HG02884 (cell line): ENCODE results near the gene INPP5A.
"Not testable (repeated sequence)": the region's sequence is repeated elsewhere in the genome, so short reads cannot be mapped to it uniquely, and the experiment has no call there.

Experiments
- ATAC-seq: cut with Tn5 transposase; IDR thresholded peaks from one replicate; pipeline ENCODE4 v1.9.1; 2021; ENCODE audit warnings: mild to moderate bottlenecking, moderate library complexity; ENCODE audit not compliant: unreplicated experiment

INPP5A gene

DNA sequence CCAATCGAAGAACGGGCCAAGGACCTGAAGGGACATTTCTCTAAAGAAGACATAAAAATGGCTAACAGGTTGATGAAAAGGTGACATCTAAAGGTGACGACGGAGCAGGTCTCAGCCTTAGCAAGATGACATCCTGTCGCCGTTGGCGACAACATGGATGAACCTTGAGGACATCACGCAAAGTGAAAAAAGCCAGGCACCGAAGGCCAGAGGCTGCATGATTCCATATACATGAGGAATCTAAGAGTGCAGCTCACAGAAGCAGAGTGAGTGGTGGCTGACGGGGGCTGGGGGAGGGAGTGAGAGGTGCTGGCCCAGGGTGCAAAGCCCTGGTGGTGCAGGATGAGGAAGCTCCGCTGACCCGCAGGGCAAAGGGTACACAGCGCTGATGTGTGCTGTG is 282.5 kb downstream of the INPP5A start:
- ATAC-seq = no peak

DNA sequence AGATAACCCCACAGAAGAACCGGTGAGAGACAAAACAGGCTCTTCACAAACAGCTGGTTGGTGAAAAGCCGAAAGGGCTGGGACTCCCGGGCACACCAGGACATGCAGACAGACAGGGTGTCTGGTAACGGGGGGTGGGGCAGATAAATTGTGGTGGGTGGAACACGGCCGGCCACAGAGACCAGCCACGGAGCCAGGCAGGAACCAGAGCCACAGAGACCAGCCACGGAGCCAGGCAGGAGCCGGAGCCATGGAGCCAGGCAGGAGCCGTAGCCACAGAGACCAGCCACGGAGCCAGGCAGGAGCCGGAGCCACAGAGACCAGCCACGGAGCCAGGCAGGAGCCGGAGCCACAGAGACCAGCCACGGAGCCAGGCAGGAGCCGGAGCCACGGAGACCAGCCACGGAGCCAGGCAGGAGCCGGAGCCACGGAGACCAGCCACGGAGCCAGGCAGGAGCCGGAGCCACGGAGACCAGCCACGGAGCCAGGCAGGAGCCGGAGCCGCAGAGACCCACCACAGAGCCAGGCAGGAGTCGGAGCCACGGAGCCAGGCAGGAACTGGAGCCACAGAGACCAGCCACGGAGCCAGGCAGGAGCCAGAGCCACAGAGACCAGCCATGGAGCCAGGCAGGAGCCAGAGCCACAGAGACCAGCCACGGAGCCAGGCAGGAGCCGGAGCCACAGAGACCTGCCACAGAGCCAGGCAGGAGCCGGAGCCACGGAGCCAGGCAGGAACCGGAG is 288.4 kb downstream of the INPP5A start:
- ATAC-seq = not testable (repeated sequence)

DNA sequence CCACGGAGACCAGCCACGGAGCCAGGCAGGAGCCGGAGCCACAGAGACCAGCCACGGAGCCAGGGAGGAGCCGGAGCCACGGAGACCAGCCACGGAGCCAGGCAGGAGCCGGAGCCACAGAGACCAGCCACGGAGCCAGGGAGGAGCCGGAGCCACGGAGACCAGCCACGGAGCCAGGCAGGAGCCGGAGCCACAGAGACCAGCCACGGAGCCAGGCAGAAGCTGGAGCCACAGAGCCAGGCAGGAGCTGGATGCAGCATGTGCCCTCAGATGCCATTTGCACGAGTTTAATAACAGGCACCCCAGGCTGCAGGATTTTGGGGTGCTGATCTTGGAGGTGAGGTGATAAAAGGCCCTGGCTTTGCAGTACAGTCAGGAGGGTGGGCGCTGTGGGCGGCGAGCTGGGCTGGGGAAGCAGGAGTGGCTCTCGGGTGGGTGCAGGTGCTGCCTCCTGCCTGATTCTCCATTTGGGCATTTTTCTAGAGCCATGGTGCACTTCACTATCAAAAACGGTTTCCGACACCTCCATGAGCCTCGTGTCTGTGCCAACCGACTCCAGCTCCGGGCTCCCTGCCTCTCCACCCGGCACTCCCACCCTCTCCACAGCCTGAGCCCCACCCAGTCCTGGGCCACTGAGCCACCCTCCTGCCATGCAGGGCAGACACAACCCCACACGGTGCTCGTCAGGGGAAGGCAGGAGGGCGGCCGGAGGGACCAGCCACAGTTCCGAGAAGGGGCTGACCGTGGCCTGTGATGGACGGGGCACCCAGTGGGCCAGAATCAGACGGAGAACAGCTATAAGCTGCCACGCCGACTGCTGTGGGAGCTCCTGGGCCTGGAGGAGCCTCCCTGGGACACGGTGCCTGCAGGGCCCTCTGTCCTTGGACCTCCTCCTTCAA is 289.2 kb downstream of the INPP5A start:
- ATAC-seq = no peak

- no peak for ATAC-seq
Measured at GRCh38 chr10:132827423-132827789, 289.8 kb downstream of the INPP5A start.

DNA sequence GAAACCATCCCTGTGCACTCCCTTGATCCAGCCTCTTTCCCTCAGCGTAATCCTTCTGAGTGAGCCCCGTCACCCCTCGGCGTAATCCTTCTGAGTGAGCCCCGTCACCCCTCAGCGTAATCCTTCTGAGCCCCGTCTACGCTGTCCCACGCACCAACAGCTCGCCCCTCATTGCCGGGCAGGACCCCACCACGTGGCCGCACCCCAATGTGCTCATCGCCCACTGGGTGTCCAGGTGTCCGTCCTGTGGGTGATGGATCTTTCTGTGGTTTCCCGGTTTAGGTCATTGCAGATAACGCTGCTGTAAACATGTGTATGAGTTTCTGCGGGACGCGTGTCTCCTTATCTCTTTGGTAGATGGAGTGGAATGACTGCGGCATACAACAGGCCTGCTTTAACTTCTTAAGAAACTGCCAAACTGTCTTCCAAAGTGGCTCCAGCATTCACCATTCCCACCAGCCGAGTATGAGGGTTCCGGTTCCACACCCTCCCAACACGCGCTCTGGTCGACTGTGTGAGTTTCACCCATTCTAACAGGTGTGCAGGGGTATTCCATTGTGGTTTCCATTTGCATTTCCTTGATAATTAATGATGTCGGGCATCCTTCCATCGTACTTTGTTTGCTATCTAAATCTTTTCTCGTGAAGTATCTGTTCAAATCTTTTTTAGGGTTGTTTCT is 290.4 kb downstream of the INPP5A start:
- ATAC-seq = no peak

DNA sequence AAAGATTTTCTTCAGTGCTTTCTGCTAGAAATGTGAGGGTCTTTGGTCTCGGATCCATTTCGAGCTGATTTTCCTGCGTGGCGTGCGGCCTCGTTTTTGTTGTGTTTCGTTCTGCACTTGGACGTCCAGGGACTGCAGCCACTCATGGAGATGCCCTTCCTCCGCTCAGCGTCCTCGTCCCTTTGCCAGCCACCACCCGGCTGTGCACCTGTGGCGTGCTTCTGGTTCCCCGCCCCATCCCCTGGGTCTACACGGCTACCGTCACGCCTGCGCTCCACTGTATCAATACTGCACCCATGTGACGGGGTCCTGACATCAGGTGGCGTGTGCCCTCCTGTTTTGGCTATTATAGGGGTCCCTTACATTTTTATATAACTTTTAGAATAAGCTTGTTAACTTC is 291.1 kb downstream of the INPP5A start:
- ATAC-seq = no peak

DNA sequence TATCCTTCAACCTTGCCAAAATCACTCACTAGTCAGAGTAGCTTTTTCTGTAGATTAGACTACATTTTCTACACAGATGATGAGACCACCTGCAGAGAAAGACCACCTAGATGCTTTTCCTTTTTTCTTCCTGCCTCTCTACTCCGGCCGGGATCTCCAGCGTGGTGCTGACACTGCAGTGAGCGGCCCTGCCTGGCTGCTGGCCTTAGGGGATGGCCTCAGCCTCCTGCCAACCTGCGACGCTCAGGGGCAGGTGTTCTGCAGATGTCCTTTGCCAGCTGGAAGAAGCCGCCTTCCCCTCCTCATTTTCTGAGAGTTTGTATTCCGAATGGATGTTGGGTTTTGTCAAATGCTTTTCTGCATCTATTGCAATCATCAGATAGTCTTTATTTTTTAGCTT is 291.8 kb downstream of the INPP5A start:
- no peak for ATAC-seq

- ATAC-seq = no peak
Measured at GRCh38 chr10:132832186-132832969, 294.8 kb downstream of the INPP5A start.
